Nephron (organoid): ENCODE results near the gene ATP6V1F.

Experiments used
- H3K27ac Mint-ChIP-seq, 3 experiments: 2 replicates each; pipeline ENCODE4 v1.8.0; 2020; ENCODE audit warnings: mixed read lengths in 3 of 3, mild to moderate bottlenecking in 2 of 3, moderate library complexity in 1 of 3
- H3K27me3 Mint-ChIP-seq: 2 replicates; pipeline ENCODE4 v1.8.0; 2021; ENCODE audit warnings: low read depth, mild to moderate bottlenecking, moderate library complexity, mixed read lengths
- H3K36me3 Mint-ChIP-seq: 2 replicates; pipeline ENCODE4 v1.8.0; 2020; ENCODE audit warnings: low read depth, mixed read lengths
- H3K4me1 Mint-ChIP-seq: 2 replicates; pipeline ENCODE4 v1.8.0; 2020; ENCODE audit warnings: mixed read lengths
- H3K4me3 Mint-ChIP-seq, 3 experiments: 2 replicates each; pipeline ENCODE4 v1.8.0; 2020; ENCODE audit warnings: mild to moderate bottlenecking in 3 of 3, mixed read lengths in 3 of 3, moderate library complexity in 2 of 3
- H3K9me3 Mint-ChIP-seq: 2 replicates; pipeline ENCODE4 v1.8.0; 2020; ENCODE audit warnings: mixed read lengths
- CTCF ChIP-seq, 3 experiments: fragments of 200-600 bp; sonication (generic); IDR thresholded peaks; one replicate each; pipeline ENCODE4 v1.5.0; 2021; ENCODE audit warnings: antibody characterized with exemption in 3 of 3; ENCODE audit not compliant: unreplicated experiment in 3 of 3

Gene ATP6V1F

GRCh38 chr7:128879939-128880746 is 17.5 kb downstream of the ATP6V1F start:
- peaks cover 4% of the 10 kb centered on the region for H3K4me1 Mint-ChIP-seq
- no peak overlapping the region for H3K4me3 Mint-ChIP-seq
- H3K27me3 Mint-ChIP-seq: peaks cover 3% of the 10 kb centered on the region
- no peak overlapping the region for H3K27ac Mint-ChIP-seq
- no peaks in the 10 kb centered on the region for H3K36me3 Mint-ChIP-seq
- peak; percentile 70 to 77 (median 77) for TF ChIP-seq CTCF (IDR thresholded peaks at IDR 0.05; ENCODE audit: unreplicated experiment in 3 of 3)
- no peaks in the 10 kb centered on the region for H3K9me3 Mint-ChIP-seq

- H3K4me3 Mint-ChIP-seq: no peak overlapping the region
- H3K36me3 Mint-ChIP-seq: peaks cover 3% of the 10 kb centered on the region
- H3K9me3 Mint-ChIP-seq: no peaks in the 10 kb centered on the region
- H3K27ac Mint-ChIP-seq: no peak overlapping the region
- H3K27me3 Mint-ChIP-seq: peaks cover 3% of the 10 kb centered on the region
- peaks cover 4% of the 10 kb centered on the region for H3K4me1 Mint-ChIP-seq
- TF ChIP-seq CTCF (IDR thresholded peaks at IDR 0.05; ENCODE audit: unreplicated experiment in 3 of 3): no peak
Measured at GRCh38 chr7:128880791-128881457, 18.3 kb downstream of the ATP6V1F start.

- Mint-ChIP-seq H3K27me3 (peaks cover 3% of the 10 kb centered on the region), H3K27ac (no peak overlapping the region), H3K9me3 (no peaks in the 10 kb centered on the region), H3K4me1 (peaks cover 4% of the 10 kb centered on the region), H3K4me3 (no peak overlapping the region), H3K36me3 (peaks cover 4% of the 10 kb centered on the region)
- no peak for TF ChIP-seq CTCF (IDR thresholded peaks at IDR 0.05; ENCODE audit: unreplicated experiment in 3 of 3)
Measured at GRCh38 chr7:128881458-128882125, 18.9 kb downstream of the ATP6V1F start.

- H3K4me1 Mint-ChIP-seq: peaks cover 4% of the 10 kb centered on the region
- H3K9me3 Mint-ChIP-seq: no peaks in the 10 kb centered on the region
- peaks cover 3% of the 10 kb centered on the region for H3K27me3 Mint-ChIP-seq
- TF ChIP-seq CTCF (IDR thresholded peaks at IDR 0.05; ENCODE audit: unreplicated experiment in 3 of 3): no peak
- no peak overlapping the region for H3K4me3 Mint-ChIP-seq
- H3K36me3 Mint-ChIP-seq: peaks cover 4% of the 10 kb centered on the region
- no peak overlapping the region for H3K27ac Mint-ChIP-seq
Measured at GRCh38 chr7:128882134-128882533, 19.5 kb downstream of the ATP6V1F start.

GRCh38 chr7:128883622-128884448 is 21.2 kb downstream of the ATP6V1F start:
- no peak overlapping the region for H3K4me3 Mint-ChIP-seq
- H3K27me3 Mint-ChIP-seq: no peaks in the 10 kb centered on the region
- peaks cover 4% of the 10 kb centered on the region for H3K4me1 Mint-ChIP-seq
- TF ChIP-seq CTCF (IDR thresholded peaks at IDR 0.05; ENCODE audit: unreplicated experiment in 3 of 3): peak; percentile 86 to 95 (median 95)
- H3K27ac Mint-ChIP-seq: no peak overlapping the region
- no peaks in the 10 kb centered on the region for H3K9me3 Mint-ChIP-seq
- peaks cover 4% of the 10 kb centered on the region for H3K36me3 Mint-ChIP-seq
